Skeletal muscle satellite cell (primary cell): ENCODE results near the gene ARFGAP2. TPM values are rescaled to one million over a fixed set of nuclear protein-coding genes. Genes with fewer than 3 reads are reported as not detected.
"Not testable (repeated sequence)": the region's sequence is repeated elsewhere in the genome, so short reads cannot be mapped to it uniquely, and the experiment has no call there.

Experiments used
- H3K27me3 ChIP-seq: 2 replicates; pipeline ENCODE4 v1.7.0; 2013; ENCODE audit warnings: low read length; ENCODE audit not compliant: control insufficient read depth, insufficient read depth
- H3K36me3 ChIP-seq: 2 replicates; pipeline ENCODE4 v1.7.0; 2013; ENCODE audit warnings: mild to moderate bottlenecking, control low read depth, low read length; ENCODE audit not compliant: insufficient read depth
- H3K4me1 ChIP-seq: 2 replicates; pipeline ENCODE4 v1.7.0; 2013; ENCODE audit warnings: low read length; ENCODE audit not compliant: control insufficient read depth, insufficient read depth
- H3K4me2 ChIP-seq: 2 replicates; pipeline ENCODE4 v1.7.0; 2013; ENCODE audit warnings: mild to moderate bottlenecking, low read length
- H3K4me3 ChIP-seq: 2 replicates; pipeline ENCODE4 v1.7.0; 2013; ENCODE audit warnings: low read length
- H3K9ac ChIP-seq: 2 replicates; pipeline ENCODE4 v1.7.0; 2013; ENCODE audit warnings: mild to moderate bottlenecking, low read depth, low read length, moderate library complexity
- H3K9me3 ChIP-seq: replicated peaks from 2 replicates; pipeline ENCODE4 v1.7.0; 2013; ENCODE audit warnings: mild to moderate bottlenecking, control low read depth, low read length
- small RNA-seq: library from RNA; depleted of rRNA; stranded (forward); fragments of <200 nt; gene quantifications from one replicate; pipeline ENCODE3, GENCODE V24; 2012

The ARFGAP2 gene

DNA sequence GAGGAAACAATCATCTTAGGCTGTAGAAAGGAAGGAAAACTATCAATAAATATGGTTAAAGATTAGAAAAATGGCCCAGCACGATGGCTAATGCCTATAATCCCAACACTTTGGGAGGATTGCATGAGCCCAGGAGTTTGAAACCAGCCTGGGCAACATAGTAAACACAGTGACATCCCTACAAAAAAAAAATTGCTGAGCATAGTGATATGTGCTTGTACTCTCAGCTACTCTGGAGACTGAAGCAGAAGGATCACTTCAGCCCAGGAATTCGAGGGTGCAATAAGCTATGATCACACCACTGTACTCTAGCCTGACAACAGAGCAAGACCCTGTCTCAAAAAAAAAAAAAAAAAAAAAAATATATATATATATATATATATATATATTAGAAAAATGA is 54.9 kb downstream of the ARFGAP2 start:
- Histone ChIP-seq H3K9ac (no peak overlapping the region), H3K36me3 (no peaks in the 10 kb centered on the region), H3K4me1 (no peaks in the 10 kb centered on the region), H3K27me3 (no peaks in the 10 kb centered on the region), H3K4me3 (no peak overlapping the region), H3K9me3 (no peaks in the 10 kb centered on the region), H3K4me2 (no peak overlapping the region)

GRCh38 chr11:47121056-47121455 is 55.6 kb downstream of the ARFGAP2 start:
- Histone ChIP-seq H3K4me2 (no peak overlapping the region), H3K27me3 (no peaks in the 10 kb centered on the region), H3K36me3 (no peaks in the 10 kb centered on the region), H3K9ac (no peak overlapping the region), H3K4me1 (no peaks in the 10 kb centered on the region), H3K4me3 (no peak overlapping the region), H3K9me3 (no peaks in the 10 kb centered on the region)

- not testable (repeated sequence) for H3K9ac ChIP-seq, H3K4me2 ChIP-seq, H3K27me3 ChIP-seq, H3K36me3 ChIP-seq, H3K4me1 ChIP-seq, H3K9me3 ChIP-seq, H3K4me3 ChIP-seq
Observed at GRCh38 chr11:47118958-47119688, 57.6 kb downstream of the ARFGAP2 start.

Small RNA genes within 50 kb of the gene (small RNA-seq; reads per million reads assigned to genes)
- not detected for gene MIR6745
